ENCODE measurements around the gene LGALS13.
"Not testable (repeated sequence)": the region's sequence is repeated elsewhere in the genome, so short reads cannot be mapped to it uniquely, and the experiment has no call there.

LGALS13 gene

GRCh38 chr19:39617745-39618144, 15.4 kb downstream of the LGALS13 start:
- no peak for DNase-seq (ENCODE audit: low read depth)

- DNase-seq (ENCODE audit: low read depth), result no peak
Measured at GRCh38 chr19:39623946-39624345, 21.6 kb downstream of the LGALS13 start.

GRCh38 chr19:39627631-39628030, 25.3 kb downstream of the LGALS13 start:
- DNase-seq (ENCODE audit: low read depth), result not testable (repeated sequence)

GRCh38 chr19:39631178-39631577, 28.9 kb downstream of the LGALS13 start:
- no peak for DNase-seq (ENCODE audit: low read depth)

- no peak for DNase-seq (ENCODE audit: low read depth)
Measured at GRCh38 chr19:39631626-39632025, 29.3 kb downstream of the LGALS13 start.

GRCh38 chr19:39637891-39638290, 35.6 kb downstream of the LGALS13 start:
- DNase-seq (ENCODE audit: low read depth), result no peak

GRCh38 chr19:39641773-39642172, 39.4 kb downstream of the LGALS13 start:
- DNase-seq (ENCODE audit: low read depth), result no peak

- DNase-seq (ENCODE audit: low read depth), result no peak
Measured at GRCh38 chr19:39643591-39643990, 41.3 kb downstream of the LGALS13 start.

GRCh38 chr19:39645800-39646411, 43.6 kb downstream of the LGALS13 start:
- no peak for DNase-seq (ENCODE audit: low read depth)

- no peak for DNase-seq (ENCODE audit: low read depth)
Measured at GRCh38 chr19:39647918-39648317, 45.6 kb downstream of the LGALS13 start.

- DNase-seq (ENCODE audit: low read depth), result no peak
Measured at GRCh38 chr19:39655613-39656012, 53.3 kb downstream of the LGALS13 start, which contains the start of gene LGALS16. Gene LGALS16 (plus strand): TSS chr19:39655913. CDS start chr19:39655962, 49 bp downstream.

Data from T-helper 22 cell (primary cell).